Upper lobe of left lung (tissue), 4 donors: Measurements from ENCODE around the gene CLBA1.

Source experiments
- EP300 ChIP-seq, 4 donors: sonication (generic); formaldehyde crosslinking; IDR thresholded peaks; one replicate each; pipeline ENCODE4 v1.5.1; 2017; ENCODE audit warnings: antibody characterized with exemption in 4 of 4, control low read depth in 2 of 4
- POLR2A ChIP-seq, 4 donors: fragments of 450-650 bp; IDR thresholded peaks; one replicate each; pipeline ENCODE4 v1.5.1; 2016 to 2017; ENCODE audit warnings: antibody characterized with exemption in 4 of 4, mild to moderate bottlenecking in 2 of 4
- POLR2AphosphoS5 ChIP-seq, 2 donors: sonication (generic); formaldehyde crosslinking; IDR thresholded peaks; one replicate each; pipeline ENCODE4 v1.5.1; 2017; ENCODE audit warnings: antibody characterized with exemption in 2 of 2
- TF ChIP-seq, protein P1 (sequence below), 6 experiments: fragments of 450-650 bp in 4 of 6; fragments of 200-600 bp in 2 of 6; sonication (generic) in 2 of 6; IDR thresholded peaks; one replicate each; pipeline ENCODE4 v1.5.1; 2016 to 2019; ENCODE audit warnings: antibody characterized with exemption in 6 of 6

- TF ChIP-seq, protein P1, sequence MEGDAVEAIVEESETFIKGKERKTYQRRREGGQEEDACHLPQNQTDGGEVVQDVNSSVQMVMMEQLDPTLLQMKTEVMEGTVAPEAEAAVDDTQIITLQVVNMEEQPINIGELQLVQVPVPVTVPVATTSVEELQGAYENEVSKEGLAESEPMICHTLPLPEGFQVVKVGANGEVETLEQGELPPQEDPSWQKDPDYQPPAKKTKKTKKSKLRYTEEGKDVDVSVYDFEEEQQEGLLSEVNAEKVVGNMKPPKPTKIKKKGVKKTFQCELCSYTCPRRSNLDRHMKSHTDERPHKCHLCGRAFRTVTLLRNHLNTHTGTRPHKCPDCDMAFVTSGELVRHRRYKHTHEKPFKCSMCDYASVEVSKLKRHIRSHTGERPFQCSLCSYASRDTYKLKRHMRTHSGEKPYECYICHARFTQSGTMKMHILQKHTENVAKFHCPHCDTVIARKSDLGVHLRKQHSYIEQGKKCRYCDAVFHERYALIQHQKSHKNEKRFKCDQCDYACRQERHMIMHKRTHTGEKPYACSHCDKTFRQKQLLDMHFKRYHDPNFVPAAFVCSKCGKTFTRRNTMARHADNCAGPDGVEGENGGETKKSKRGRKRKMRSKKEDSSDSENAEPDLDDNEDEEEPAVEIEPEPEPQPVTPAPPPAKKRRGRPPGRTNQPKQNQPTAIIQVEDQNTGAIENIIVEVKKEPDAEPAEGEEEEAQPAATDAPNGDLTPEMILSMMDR (IDR thresholded peaks at IDR 0.05) = no peak
- no peak for TF ChIP-seq POLR2A (IDR thresholded peaks at IDR 0.05)
- TF ChIP-seq EP300 (IDR thresholded peaks at IDR 0.05) = no peak
- no peak for TF ChIP-seq POLR2AphosphoS5 (IDR thresholded peaks at IDR 0.05)
These were observed 6.3 kb downstream of the CLBA1 start for GRCh38 chr14:104991896-104992230.
